NCI-H748 treated with DMSO at 0.1 percent for 48 hours (cell line): ENCODE data around the gene ADGRG3.
A peak's percentile ranks its signal among the peaks of the same experiment; 100 is the strongest.

Source experiments
- DNase-seq: peaks from one replicate; lab custom pipeline; 2025; lab: John Stamatoyannopoulos, UW

The ADGRG3 gene

DNA sequence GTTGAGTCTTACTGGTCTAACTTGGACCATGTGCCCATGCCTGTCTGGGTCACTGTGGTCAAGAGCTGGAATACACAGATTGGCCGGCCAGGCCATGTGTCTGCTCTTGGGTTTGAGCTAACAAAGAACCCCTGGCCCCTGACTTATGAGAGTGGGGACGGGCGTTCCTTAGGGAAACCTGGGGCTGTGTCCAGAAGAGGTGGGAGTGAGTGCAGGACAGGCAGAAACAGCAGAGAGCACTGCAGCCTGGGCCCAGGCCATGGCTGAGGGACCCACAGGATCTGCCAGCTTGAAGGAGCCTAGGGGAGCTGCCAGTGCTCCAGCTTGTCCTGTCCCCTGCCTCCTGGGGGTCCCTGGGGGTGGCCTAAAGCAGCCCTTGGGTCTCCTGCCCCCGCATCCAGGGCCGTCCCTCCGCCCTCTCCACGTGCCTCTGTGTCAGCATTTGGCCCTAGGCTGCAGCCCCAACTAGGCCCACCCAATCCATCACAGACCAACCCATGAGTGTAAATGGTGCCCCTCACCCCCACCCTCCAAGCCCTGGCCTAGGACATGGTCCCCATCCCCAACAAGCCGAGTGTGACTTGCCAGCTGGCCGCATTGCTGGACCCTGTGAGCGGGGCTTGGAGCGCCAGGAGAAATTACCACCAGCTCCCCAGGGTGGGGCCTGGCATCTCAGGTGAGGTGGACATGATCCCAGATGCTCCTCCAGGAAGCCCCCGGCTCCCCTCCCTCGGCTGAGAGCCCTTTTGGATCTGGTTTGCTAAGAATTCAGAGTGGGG, 14.0 kb downstream of the ADGRG3 start:
- no peak for DNase-seq

DNA sequence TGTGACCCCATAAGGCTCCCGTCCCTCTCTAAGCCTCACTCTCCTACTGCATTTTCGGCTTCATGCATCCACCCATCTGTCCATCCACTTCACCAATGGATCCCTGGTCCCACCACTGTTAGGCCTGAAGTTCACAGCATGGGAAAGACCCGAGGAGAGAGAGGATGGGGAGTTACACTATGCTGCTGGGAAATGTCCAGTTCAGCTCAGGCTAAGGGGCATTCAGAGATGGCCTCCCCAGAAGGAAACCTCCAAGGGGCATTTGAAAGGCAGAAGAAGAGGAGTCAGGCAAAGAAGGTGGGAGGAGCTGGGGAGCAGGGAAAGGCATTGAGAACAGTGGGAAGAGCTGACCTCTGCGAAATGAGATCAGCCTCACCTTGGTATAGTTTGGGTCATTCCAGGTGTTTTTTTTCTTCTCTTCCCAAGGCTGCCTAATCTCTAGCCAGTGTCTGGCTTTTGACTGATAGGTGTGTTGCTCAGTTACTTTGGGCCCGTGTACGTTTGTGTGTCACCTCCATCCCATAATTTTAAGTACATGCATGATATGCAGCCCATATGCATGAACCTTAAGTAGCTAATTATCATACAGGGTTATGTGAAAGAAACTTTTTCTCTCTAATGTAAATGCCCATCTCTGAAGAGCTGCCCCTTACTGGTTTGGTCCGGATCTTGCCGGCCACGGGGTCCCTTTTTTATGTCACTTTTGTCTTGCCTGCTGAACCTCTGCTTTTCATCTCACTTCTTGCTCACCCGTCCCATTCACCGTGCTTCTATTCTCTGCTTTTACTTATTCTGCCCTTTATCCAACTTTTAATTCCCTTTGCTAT, 14.9 kb downstream of the ADGRG3 start:
- no peak for DNase-seq

DNA sequence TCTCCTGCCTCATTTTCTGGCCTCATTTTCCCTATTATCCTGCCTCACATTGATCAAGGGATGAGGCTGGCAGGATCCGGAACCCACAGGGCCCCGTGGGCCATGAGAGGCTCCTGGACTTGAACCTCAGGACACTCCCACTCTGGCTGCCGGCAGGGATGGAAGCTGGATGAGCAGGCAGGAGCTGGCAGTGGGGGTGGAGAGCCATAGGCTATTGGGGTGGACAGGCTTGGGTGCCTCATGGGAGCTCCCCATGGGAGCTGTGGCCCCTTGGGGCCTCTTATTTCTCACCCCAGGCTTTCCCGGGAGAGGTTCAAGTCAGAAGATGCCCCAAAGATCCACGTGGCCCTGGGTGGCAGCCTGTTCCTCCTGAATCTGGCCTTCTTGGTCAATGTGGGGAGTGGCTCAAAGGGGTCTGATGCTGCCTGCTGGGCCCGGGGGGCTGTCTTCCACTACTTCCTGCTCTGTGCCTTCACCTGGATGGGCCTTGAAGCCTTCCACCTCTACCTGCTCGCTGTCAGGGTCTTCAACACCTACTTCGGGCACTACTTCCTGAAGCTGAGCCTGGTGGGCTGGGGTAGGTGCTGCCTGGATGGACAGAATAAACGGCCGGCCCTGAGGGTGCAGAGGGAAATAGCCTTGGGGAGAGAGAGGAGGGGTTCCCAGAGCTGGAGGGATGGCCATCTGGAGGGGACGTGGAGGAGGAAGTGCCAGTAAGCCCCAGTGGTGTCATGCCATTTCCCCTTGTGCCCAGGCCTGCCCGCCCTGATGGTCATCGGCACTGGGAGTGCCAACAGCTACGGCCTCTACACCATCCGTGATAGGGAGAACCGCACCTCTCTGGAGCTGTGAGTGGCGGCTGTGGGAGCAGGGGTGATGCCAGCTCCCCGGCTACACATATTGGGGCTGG, 15.8 kb downstream of the ADGRG3 start:
- DNase-seq: no peak

DNA sequence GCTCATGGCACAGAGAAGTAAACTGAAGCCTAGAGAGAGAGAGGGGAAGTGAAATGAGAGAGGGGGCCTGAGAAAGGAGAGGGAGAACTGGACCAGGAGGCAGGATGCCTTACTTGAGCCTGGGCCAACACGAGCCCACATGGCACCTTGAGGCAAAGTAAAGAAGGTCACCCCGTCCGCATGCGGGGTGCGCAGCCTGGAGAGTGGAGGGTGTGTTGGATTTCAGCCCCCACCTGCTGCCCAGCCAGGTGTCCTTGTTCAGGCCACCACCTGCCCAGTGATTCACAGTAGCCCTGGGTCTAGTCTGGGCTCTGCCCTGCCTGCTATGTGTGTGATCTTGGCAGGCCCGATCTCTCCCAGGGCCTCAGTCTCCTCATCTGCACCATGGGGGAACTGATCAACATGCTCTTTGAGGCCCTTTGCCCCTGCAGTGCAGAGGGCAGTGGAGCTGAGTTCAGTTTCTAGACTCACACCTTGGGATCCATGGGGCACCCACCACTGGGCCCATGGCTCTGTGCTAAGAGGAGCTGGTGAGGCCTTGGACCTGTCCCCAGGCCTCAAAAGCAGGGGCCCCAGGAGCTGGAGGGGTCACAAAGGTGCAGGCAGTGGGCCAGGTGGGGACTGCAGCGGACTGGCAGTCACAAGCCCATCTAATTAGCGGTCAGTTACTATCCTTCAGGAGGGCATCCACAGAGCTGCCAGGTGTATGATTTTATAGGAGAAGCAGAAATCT, 16.7 kb downstream of the ADGRG3 start:
- no peak for DNase-seq

DNA sequence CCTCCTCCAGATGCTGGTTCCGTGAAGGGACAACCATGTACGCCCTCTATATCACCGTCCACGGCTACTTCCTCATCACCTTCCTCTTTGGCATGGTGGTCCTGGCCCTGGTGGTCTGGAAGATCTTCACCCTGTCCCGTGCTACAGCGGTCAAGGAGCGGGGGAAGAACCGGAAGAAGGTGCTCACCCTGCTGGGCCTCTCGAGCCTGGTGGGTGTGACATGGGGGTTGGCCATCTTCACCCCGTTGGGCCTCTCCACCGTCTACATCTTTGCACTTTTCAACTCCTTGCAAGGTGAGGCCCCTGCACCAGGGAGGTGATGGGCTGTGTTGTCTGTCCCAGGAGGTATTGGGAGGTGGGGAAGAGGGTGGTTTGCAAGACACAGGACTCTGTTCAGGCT, 17.5 kb downstream of the ADGRG3 start:
- DNase-seq: no peak

DNA sequence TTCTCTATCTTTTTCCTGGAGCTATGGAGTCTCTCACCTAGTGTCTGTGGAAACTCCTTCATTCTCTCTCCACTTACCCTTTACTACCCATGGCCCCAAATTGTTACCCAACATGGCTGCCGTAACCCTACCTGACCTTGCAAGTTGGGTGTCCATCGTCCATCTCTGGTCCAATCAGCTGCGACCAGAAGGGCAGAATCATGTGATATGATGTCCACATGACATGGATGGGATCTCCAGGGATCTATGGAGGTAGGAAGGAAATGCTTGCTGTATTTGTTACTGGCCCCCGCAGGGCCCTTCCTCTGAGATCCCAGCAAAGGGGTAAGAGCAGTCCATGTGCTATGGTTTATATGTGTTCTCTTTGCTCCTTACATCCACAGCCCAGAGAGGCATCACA, 18.5 kb downstream of the ADGRG3 start:
- DNase-seq: no peak

DNA sequence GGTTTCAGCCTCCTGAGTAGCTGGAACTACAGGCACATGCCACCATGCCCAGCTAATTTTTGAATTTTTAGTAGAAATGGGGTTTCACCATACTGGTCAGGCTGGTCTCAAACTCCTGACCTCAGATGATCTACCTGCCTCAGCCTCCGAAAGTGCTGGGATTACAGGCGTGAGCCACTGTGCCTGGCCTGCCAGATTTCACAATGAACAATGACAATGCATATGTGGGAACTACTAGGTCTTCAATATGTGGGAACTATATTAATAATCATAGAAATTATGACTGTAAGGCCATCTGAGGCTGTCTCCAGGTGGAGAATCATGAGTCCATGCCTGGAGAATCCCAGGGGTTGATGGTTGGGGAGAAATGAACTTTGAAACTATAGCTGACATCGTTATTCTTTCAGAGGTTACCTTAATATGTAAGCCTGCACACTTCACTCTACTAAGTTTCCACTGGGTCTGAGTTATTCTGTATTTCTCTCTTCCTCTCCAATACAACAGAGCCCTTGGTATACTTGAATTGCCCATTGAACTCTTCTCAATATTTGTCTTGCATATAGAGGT, 19.3 kb downstream of the ADGRG3 start:
- DNase-seq: no peak

DNA sequence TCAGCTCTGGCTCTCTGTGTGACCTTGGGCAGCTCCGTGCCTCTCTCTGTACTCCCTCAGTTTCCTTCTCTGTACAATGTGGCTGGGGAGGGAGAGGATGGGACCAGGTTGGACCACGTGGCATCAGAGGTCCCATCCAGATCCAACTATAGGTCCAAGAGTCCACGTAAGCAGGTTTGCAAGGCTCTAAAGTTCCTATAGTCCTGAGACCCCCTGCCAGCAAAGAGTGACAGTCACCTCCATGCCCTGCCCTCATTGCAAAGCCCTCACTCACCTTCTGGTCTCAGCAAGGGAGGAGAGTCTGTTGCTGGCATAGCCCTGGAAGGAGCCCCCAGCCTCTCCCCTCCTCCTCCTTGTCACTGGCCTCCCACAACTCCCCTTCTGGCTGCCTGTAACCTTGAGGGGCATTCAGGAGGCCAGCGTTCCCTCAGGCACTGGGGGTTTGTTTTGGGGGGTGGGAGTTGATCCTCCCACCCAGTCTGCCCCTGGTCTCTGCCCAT, 20.4 kb downstream of the ADGRG3 start:
- no peak for DNase-seq

DNA sequence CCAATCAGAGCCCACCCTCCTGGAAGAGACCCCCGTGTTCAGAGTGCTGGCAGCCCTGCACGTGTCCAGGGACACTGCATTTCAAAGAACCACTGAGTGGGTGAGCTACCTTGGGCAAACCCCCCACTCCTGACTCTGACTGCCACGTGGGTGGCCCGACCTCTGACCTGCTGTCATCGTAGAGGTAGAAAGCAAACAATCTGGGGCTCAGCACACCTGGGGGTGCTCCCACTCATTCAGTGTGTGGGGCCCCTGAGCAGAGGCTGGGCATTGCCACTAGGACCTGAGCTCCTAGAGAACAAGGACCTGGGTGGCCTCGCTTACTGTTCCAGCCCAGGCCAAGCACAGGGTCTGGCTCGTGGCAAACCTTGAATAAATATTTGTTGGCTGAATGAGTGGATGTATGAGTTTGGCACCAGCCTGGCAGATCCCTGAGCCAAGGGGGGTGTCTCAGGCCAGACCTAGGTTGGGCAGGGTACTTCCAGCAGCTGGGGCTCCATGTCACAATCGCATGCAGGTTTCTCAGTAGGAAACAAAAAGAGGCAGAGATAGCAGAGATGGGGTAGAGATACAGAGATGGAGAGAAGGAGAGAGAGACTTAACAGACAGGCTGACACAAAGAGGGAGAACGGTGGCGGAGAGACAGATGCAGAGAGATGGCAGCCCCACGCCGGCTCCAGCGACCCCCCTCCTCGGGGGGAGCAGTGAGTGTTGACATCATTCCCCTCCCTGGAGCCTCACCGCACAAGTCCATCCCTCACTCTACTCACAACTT, 21.1 kb downstream of the ADGRG3 start:
- DNase-seq: no peak

DNA sequence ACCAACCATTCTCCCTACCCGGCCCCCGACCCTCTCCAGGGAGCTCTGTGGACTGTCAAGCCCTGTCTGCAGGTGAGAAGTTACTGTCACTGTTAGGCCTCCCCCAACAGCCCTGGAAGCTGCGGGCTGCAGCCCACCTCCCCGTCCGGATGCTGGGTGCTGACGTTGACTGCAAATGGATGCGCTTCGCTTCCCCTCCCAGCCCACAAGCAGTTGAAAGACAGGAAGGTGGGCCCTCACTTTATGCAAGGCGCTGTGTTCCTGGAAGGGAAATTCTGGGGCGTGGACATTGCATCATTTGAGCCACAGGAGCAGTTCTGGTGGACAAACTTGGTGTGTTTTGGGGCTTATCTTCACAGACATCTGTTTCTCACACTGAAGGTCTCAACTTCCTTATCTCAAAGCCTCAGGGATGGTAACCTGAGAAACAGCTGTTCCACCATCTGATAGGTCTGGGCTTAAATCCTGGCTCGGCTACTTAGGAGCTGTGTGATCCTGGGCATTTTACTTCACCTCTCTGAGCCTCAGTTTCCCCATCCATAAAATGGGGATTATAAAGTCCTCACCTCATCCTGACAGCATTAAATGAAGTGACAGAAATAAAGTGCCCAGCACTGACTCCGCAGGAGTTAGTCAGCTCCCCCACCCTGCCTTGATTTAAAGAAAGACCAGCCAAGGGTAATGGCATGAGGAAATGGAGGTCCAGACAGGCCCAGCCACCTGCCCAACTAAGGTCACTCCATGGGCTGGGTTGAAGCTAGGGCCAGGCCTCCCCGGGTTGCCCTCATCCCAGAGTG, 21.9 kb downstream of the ADGRG3 start:
- no peak for DNase-seq

DNA sequence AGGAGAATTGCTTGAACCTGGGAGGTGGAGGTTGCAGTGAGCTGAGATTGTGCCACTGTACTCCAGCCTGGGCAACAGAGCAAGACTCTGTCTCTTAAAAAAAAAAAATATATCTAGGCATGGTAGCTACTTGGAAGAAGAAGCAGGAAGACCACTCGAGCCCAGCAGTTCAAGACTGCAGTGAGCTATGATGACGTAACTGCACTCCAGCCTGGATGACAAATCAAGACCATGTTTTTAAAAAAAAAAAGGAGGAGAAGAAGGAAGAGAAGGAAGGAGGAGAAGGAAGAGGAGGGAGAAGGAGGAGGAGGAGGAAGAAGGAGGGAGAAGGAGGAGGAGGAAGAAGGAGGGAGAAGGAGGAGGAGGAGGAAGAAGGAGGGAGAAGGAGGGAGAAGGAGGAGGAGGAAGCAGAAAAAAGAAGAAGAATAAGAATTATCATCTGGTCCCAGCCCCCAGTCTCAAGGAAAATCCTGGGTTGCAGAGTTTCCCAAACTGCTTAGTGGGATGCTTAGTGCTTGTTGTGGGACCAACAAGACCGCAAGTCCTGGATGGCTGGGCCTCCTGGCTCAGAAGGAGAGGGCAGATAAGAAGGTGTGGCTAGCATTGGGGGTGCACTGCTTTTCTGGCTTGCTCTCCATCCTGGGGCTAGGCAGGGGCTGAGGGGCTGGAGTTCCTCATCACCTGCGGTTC, 22.8 kb downstream of the ADGRG3 start:
- no peak for DNase-seq

DNA sequence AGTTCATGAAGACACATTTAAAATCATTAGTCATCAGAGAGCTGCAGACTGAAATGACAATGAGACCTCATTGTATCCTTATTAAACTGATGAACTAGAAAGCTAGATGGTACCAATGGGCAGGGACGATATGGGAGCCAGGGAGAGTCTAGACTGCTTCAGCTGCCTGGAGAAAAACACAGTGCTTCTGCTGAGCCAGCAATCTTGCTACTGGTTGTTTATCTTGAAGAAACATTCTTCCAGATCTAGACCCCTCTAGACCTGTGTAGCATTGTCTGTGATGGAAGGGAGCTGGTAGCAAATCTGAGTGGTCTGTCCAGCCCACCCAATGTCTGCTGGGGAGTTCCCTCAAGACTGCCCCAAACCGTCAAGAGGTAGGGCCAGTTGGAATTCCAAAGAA, 24.5 kb downstream of the ADGRG3 start:
- no peak for DNase-seq

DNA sequence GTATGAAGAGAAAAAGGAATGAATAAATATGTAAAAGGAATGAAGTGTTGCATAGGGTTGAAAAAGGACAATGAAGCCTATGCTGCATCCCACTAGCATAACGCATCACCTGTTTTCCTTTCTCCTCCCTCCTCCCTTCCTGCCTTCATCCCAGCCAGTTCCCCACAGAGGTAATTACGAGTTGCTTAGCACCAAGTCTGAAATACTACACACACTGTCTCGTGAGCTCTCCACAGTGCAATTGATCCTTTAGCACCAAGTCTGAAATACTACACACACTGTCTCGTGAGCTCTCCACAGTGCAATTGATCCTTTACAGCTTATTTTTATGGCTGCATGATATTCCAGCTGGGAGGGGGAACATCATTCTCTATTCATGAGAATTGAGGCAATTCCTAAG, 25.4 kb downstream of the ADGRG3 start:
- peak; percentile 19 for DNase-seq

DNA sequence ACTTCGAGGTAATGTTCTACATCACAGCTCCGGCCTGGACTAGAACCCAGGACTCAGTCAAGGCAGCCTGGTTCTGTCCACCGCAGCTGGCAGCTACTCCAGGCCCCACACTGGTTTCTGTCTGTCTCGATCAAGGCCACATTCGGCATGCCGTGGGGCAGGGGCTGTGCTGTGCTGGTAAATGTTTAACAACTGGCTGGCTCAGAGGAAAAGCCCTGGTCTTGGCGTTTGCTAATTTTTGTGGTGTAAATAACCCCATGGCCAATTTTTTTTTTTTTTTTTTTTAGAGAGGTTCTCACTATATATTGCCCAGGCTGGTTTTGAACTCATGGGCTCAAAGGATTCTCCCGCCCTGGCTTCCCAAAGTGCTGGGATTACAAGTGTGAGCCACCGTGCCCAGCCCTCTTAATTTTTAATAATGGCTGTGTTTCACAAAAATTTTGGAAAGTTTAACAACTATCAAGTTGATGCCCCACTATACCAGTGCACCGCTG, 26.2 kb downstream of the ADGRG3 start:
- no peak for DNase-seq

DNA sequence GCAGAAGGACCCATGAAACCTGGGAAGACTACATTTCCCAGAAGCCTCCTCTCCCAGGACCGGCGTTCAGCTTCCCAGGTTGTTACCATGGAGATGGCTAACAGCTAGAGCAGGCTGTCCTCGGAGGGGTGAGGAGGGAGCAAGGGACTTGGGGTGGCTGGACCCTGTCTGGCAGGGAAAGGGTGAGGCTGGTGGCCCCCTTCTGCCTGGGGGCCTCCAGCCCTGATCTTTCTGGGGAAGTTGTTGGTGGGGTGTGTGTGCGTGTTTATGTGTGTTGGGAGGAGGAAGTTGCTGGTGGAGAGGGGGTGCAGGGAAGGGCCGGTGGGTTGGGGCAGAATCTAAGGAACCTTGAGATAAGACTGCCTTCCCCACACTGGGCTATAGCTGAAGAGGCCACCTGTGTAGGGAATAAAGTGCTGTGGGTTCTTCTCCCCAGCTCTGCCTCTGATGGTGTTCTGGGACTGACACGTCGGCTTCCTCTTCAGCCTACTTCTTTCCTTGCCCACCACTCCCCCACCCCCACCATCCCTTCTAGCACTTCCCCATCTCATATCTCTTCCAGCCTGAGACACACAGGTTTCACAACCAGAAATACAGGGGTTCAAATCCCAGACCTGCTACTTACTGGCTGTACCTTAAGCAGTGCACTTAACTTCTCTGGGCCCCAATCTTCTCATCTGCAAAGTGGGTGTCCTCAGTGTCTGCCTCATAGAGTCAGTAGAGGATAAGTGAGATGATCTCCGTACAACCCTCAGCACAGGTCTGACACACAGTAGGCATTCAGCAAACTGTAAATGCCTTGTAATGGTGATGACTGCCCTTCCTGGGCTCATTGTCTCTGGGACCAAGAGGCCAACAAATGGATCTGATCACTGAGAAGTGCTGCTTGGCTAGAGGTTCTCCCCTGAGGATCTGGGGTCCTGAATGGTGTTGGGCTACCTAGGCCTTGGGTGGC, 26.9 kb downstream of the ADGRG3 start, which contains the start of gene DRC7:
Gene DRC7 (plus strand): TSS at position 82 of the 955 bp plus-strand sequence. CDS start 3,144 bp downstream, outside the sequence.
- peak; percentile 42 for DNase-seq

DNA sequence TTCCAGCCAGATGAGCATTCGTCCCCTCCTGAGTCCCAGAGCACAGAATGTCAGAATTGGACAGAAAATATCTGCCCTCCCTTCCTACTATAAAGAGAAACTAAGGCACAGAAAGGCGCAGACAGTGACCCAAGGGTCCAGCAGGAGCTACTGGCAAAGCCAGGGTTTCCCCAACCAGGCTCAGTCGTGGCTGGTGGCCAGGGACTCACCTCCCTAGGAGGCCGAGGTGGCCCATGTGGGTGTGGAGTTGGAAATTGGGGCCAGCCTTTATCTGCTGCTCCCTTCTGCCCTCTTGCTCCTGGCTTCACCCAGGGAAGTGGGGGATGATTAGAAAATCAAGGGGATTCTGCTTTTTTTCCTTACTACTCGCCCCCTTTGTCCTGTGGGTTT, 27.6 kb downstream of the ADGRG3 start:
- no peak for DNase-seq

DNA sequence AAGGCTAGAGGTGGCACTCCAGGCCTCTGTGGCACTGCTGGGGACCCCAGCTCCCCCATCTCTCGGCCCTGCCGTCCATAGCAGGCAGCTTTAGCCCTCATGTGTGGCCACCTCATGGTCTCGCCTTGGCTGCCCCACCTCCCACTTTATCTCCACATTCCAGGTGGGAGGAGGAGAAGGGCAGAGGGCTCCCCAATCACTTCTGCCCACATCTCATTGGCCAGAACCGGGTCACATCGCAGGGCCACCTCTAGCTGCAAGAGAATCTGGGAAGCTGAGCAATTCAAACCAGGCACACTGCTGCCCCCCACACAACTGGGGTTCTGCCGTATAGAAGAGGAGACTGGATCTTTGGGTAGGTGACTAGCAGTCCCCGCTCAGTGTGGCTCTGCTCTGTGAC, 28.1 kb downstream of the ADGRG3 start:
- DNase-seq: no peak
